H9 (cell line): ENCODE results near the gene TPX2. TPM values are rescaled to one million over a fixed set of nuclear protein-coding genes. Genes with fewer than 3 reads are reported as not detected.

ENCODE experiments used
- DNase-seq: peaks from one replicate; pipeline ENCODE4 v3.0.0-alpha.2; 2017
- H2AFZ ChIP-seq: one replicate; pipeline ENCODE4 v1.6.1; 2013; ENCODE audit warnings: mild to moderate bottlenecking, low read length, control low read depth, moderate library complexity
- H2AK5ac ChIP-seq: 2 replicates; pipeline ENCODE4 v1.6.1; 2013; ENCODE audit warnings: low read length, control low read depth, mixed read lengths; ENCODE audit not compliant: insufficient read length
- H2BK120ac ChIP-seq: one replicate; pipeline ENCODE4 v1.6.1; 2013; ENCODE audit warnings: low read depth, mild to moderate bottlenecking, low read length, control low read depth, inconsistent platforms; ENCODE audit not compliant: poor library complexity, severe bottlenecking
- H2BK12ac ChIP-seq: 2 replicates; pipeline ENCODE4 v1.6.1; 2013; ENCODE audit warnings: low read length, control low read depth, mixed read lengths, low read depth; ENCODE audit not compliant: insufficient read length
- H2BK15ac ChIP-seq: 2 replicates; pipeline ENCODE4 v1.6.1; 2013; ENCODE audit warnings: low read depth, low read length, control low read depth
- H2BK20ac ChIP-seq: one replicate; pipeline ENCODE4 v1.6.1; 2013; ENCODE audit warnings: low read depth, mild to moderate bottlenecking, low read length, control low read depth, inconsistent platforms; ENCODE audit not compliant: poor library complexity, severe bottlenecking
- H2BK5ac ChIP-seq: 2 replicates; pipeline ENCODE4 v1.6.1; 2013; ENCODE audit warnings: low read length, control low read depth, mixed read lengths; ENCODE audit not compliant: insufficient read length
- H3K14ac ChIP-seq: 2 replicates; pipeline ENCODE4 v1.6.1; 2013; ENCODE audit warnings: low read length, control low read depth; ENCODE audit not compliant: insufficient read depth
- H3K18ac ChIP-seq: 2 replicates; pipeline ENCODE4 v1.6.1; 2013; ENCODE audit warnings: low read depth, mild to moderate bottlenecking, mixed read lengths, low read length, control low read depth; ENCODE audit not compliant: insufficient read length
- H3K23ac ChIP-seq: 2 replicates; pipeline ENCODE4 v1.6.1; 2013; ENCODE audit warnings: low read length, control low read depth, mixed read lengths, low read depth; ENCODE audit not compliant: insufficient read length
- H3K23me2 ChIP-seq: 2 replicates; pipeline ENCODE4 v1.6.1; 2013; ENCODE audit warnings: low read depth, mild to moderate bottlenecking, mixed read lengths, low read length, control low read depth; ENCODE audit not compliant: insufficient read length, poor library complexity, severe bottlenecking
- H3K27ac ChIP-seq: 2 replicates; pipeline ENCODE4 v1.5.1; 2013; ENCODE audit warnings: low read length, control low read depth, mixed read lengths, low read depth; ENCODE audit not compliant: insufficient read length
- H3K27me3 ChIP-seq: 2 replicates; pipeline ENCODE4 v1.6.1; 2013; ENCODE audit warnings: low read length, control low read depth, inconsistent platforms; ENCODE audit not compliant: insufficient read depth
- H3K4ac ChIP-seq: 2 replicates; pipeline ENCODE4 v1.6.1; 2013; ENCODE audit warnings: low read depth, mild to moderate bottlenecking, control low read depth, inconsistent platforms, low read length, moderate library complexity
- H3K4me1 ChIP-seq: 2 replicates; pipeline ENCODE4 v1.6.1; 2013; ENCODE audit warnings: low read length, control low read depth, inconsistent platforms; ENCODE audit not compliant: insufficient read depth
- H3K4me2 ChIP-seq: 2 replicates; pipeline ENCODE4 v1.6.1; 2013; ENCODE audit warnings: low read length, control low read depth, mixed read lengths; ENCODE audit not compliant: insufficient read length, insufficient read depth
- H3K56ac ChIP-seq: 2 replicates; pipeline ENCODE4 v1.6.1; 2013; ENCODE audit warnings: low read depth, mild to moderate bottlenecking, mixed read lengths, low read length, control low read depth; ENCODE audit not compliant: insufficient read length
- H3K79me1 ChIP-seq: 2 replicates; pipeline ENCODE4 v1.6.1; 2013; ENCODE audit warnings: low read depth, mild to moderate bottlenecking, moderate library complexity, low read length, control low read depth, inconsistent platforms; ENCODE audit not compliant: insufficient read depth, poor library complexity, severe bottlenecking
- H3K79me2 ChIP-seq: 2 replicates; pipeline ENCODE4 v1.6.1; 2013; ENCODE audit warnings: low read length, control low read depth, inconsistent platforms; ENCODE audit not compliant: insufficient read depth
- H3K9ac ChIP-seq: 2 replicates; pipeline ENCODE4 v1.6.1; 2013; ENCODE audit warnings: low read length, control low read depth, mixed read lengths; ENCODE audit not compliant: insufficient read length; ENCODE audit errors: extremely low read depth
- H3K9me3 ChIP-seq: one replicate; pipeline ENCODE4 v1.6.1; 2013; ENCODE audit warnings: low read depth, low read length, inconsistent platforms; ENCODE audit not compliant: control insufficient read depth
- H3T11ph ChIP-seq: one replicate; pipeline ENCODE4 v1.6.1; 2013; ENCODE audit warnings: mild to moderate bottlenecking, low read length, control low read depth, inconsistent platforms
- H4K20me1 ChIP-seq: one replicate; pipeline ENCODE4 v1.6.1; 2013; ENCODE audit not compliant: control insufficient read depth, insufficient read length, insufficient read depth
- H4K5ac ChIP-seq: 2 replicates; pipeline ENCODE4 v1.6.1; 2013; ENCODE audit warnings: low read depth, mild to moderate bottlenecking, mixed read lengths, low read length, control low read depth; ENCODE audit not compliant: insufficient read length
- H4K8ac ChIP-seq: replicated peaks from 2 replicates; pipeline ENCODE4 v1.6.1; 2013; ENCODE audit warnings: low read length, control low read depth, mixed read lengths, low read depth; ENCODE audit not compliant: insufficient read length
- H4K91ac ChIP-seq: 2 replicates; pipeline ENCODE4 v1.6.1; 2013; ENCODE audit warnings: low read depth, mild to moderate bottlenecking, moderate library complexity, mixed read lengths, low read length, control low read depth; ENCODE audit not compliant: insufficient read length
- H3K27ac Mint-ChIP-seq, 3 experiments: 2 replicates in 2 of 3; 3 replicates in 1 of 3; pipeline ENCODE4 v1.8.0; 2020 to 2021; ENCODE audit warnings: mixed read lengths in 3 of 3, mild to moderate bottlenecking in 1 of 3, moderate library complexity in 1 of 3
- H3K27me3 Mint-ChIP-seq: 2 replicates; pipeline ENCODE4 v1.8.0; 2021; ENCODE audit warnings: low read depth, mild to moderate bottlenecking, moderate library complexity, mixed read lengths
- H3K36me3 Mint-ChIP-seq, 3 experiments: 2 replicates in 2 of 3; 3 replicates in 1 of 3; pipeline ENCODE4 v1.8.0; 2020 to 2021; ENCODE audit warnings: low read depth in 3 of 3, mixed read lengths in 3 of 3; ENCODE audit not compliant: insufficient read depth in 1 of 3
- H3K4me1 Mint-ChIP-seq, 2 experiments: 2 replicates each; pipeline ENCODE4 v1.8.0; 2020; ENCODE audit warnings: mixed read lengths in 2 of 2
- H3K4me3 Mint-ChIP-seq, 2 experiments: 2 replicates in 1 of 2; 3 replicates in 1 of 2; pipeline ENCODE4 v1.8.0; 2020 to 2021; ENCODE audit warnings: mild to moderate bottlenecking in 2 of 2, mixed read lengths in 2 of 2, moderate library complexity in 1 of 2
- H3K9me3 Mint-ChIP-seq, 2 experiments: 2 replicates in 1 of 2; 3 replicates in 1 of 2; pipeline ENCODE4 v1.8.0; 2020; ENCODE audit warnings: mild to moderate bottlenecking in 2 of 2, mixed read lengths in 2 of 2, moderate library complexity in 1 of 2
- CTCF ChIP-seq: fragments of 200-600 bp; sonication (generic); conservative IDR thresholded peaks from 3 replicates; pipeline ENCODE4 v1.8.0; 2021; ENCODE audit warnings: antibody characterized with exemption, mild to moderate bottlenecking
- WGBS: extraction: QIAGEN DNeasy Blood & Tissue Kit; methylation state at CpG from one replicate; pipeline ENCODE4 v1.1.7; 2013; ENCODE audit warnings: missing lambda C conversion rate, low lambda C conversion rate, mixed read lengths; ENCODE audit not compliant: insufficient read length; ENCODE audit errors: extremely low coverage; 5-methylcytosine and 5-hydroxymethylcytosine counted together
- total RNA-seq: library from RNA; stranded (reverse); gene quantifications from 2 replicates; pipeline ENCODE4 v1.2.1, GENCODE V29; 2021

The TPX2 gene
- total RNA-seq, 1 experiment from 2014 or later, result 161 TPM

GRCh38 chr20:31723319-31724078, 15.6 kb upstream of the TPX2 start:
- H3K36me3 Mint-ChIP-seq, result peaks cover 3 to 23% (median 22%) of the 10 kb centered on the region in 3 experiments; a peak in 6 of 7 replicates
- H3K56ac ChIP-seq, result no peak overlapping the region
- no peaks in the 10 kb centered on the region for H3K27me3 ChIP-seq
- no peak overlapping the region for H2BK12ac ChIP-seq
- H3K4ac ChIP-seq, result no peak overlapping the region
- DNase-seq, result peak; percentile 99
- H3K23ac ChIP-seq, result no peak overlapping the region
- peak overlapping the region; percentile 48 for H3K4me2 ChIP-seq
- no peaks in the 10 kb centered on the region for H3K27me3 Mint-ChIP-seq
- H4K91ac ChIP-seq, result no peak overlapping the region
- H3K4me1 Mint-ChIP-seq, result peaks cover 37 to 38% of the 10 kb centered on the region in 2 experiments
- H4K8ac ChIP-seq, result no peak overlapping the region
- H3T11ph ChIP-seq, result no peak overlapping the region
- H3K27ac ChIP-seq, result no peak overlapping the region
- peak; percentile 99 for TF ChIP-seq CTCF
- no peaks in the 10 kb centered on the region for H4K20me1 ChIP-seq
- peaks cover 33% of the 10 kb centered on the region for H3K23me2 ChIP-seq
- H3K18ac ChIP-seq, result peak overlapping the region; percentile 96
- H3K4me1 ChIP-seq, result peaks cover 15% of the 10 kb centered on the region
- H3K9ac ChIP-seq, result peak overlapping the region; percentile 74
- no peaks in the 10 kb centered on the region for H3K9me3 Mint-ChIP-seq
- H3K27ac Mint-ChIP-seq, result peak overlapping the region; percentile 94 to 97 (median 97); a peak in 5 of 7 replicates
- H3K79me1 ChIP-seq, result no peaks in the 10 kb centered on the region
- no peak overlapping the region for H2BK20ac ChIP-seq
- no peak overlapping the region for H2BK15ac ChIP-seq
- H3K14ac ChIP-seq, result peak overlapping the region; percentile 97; the same call in 1 of the 2 replicates
- H3K4me3 Mint-ChIP-seq, result peak overlapping the region; percentile 76 to 87
- H2AK5ac ChIP-seq, result no peak overlapping the region
- no peak overlapping the region for H2AFZ ChIP-seq
- WGBS, result no CpG with 5 or more reads among the region's 77 CpGs
- H2BK120ac ChIP-seq, result no peak overlapping the region
- H2BK5ac ChIP-seq, result no peak overlapping the region
- peaks cover 7% of the 10 kb centered on the region; the same call in 1 of the 2 replicates for H3K79me2 ChIP-seq
- no peaks in the 10 kb centered on the region for H3K9me3 ChIP-seq
- H4K5ac ChIP-seq, result no peak overlapping the region
